HG03095 (cell line): ENCODE measurements around the gene SHOC1.
A peak's percentile ranks its signal among the peaks of the same experiment; 100 is the strongest.
"Not testable (repeated sequence)": the region's sequence is repeated elsewhere in the genome, so short reads cannot be mapped to it uniquely, and the experiment has no call there.

Source experiments
- ATAC-seq: cut with Tn5 transposase; IDR thresholded peaks from one replicate; pipeline ENCODE4 v1.9.1; 2021; ENCODE audit warnings: moderate library complexity; ENCODE audit not compliant: unreplicated experiment

Gene SHOC1

DNA sequence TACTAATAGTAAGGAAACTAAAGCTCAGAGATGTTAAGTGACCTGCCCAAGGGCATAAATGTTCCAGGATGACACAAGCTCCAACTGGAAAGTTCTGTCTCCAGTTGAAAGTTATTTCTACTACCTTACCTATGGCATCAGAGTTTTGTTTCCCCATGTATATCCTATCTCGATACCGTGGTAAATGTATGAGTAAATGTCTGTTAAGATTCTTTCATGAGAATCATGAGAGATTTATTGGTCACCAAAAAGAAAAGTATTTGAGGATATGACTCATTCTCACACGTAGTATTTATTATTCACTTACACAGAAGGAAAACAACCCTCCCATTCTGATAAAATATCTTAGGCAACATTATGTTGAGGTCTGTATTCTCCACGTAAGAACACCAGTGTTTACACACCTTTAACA is 11.1 kb upstream of the SHOC1 start:
- no peak for ATAC-seq

DNA sequence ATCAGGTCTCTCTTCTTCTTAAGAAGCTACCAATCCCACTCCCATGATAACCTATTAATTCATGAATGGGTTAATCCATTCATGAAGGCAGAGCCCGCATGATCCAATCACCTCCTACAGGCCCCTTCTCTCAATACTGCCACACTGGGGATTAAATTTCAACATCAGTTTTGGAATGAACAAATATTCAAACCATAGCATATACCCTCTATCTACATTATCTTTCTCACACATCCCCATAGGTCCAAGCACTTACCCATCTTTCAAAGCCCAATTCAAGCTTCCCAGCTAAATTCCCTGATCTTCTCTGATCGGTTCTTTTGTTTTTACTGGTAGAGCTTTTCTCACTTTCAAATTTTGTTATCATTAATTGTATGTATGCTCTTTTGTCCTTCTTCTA is 10.5 kb upstream of the SHOC1 start:
- no peak for ATAC-seq

DNA sequence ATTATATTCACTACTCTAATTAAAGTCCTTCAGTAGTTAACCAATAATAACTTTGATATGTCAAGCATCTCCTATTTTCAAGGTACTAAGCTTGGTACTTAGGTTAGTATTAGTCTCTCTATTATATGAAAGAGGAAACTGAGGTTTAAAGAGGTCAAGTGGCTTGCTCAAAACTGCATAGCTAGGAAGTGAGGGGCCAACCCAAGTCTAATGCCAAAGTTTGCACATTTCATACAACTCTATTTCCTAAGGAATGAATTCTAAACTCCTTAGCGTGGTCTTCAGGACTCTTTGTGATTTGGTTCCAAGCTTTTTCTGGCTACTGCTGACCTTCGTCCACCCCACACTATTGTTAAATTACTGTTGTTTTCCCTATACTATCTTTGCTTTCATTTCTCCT is 9.9 kb upstream of the SHOC1 start:
- no peak for ATAC-seq

DNA sequence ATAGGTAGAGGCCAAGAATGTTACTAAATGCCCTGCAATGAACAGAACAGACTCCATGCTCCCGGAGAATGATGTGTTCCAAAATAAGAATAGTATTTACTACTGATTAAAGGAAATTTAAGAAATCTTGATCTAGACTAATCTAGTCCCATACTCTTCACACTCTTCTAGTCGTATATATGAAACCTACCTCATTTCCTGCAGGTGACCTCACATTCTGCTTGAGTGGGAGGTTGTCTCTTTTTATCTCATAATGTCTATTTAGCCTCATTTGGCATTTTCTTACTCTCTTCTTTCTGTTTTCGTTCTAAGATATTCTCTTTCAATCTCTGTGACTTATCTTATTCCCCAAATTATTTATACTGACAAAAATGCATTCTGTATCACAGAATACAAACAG is 9.2 kb upstream of the SHOC1 start:
- ATAC-seq, result no peak

DNA sequence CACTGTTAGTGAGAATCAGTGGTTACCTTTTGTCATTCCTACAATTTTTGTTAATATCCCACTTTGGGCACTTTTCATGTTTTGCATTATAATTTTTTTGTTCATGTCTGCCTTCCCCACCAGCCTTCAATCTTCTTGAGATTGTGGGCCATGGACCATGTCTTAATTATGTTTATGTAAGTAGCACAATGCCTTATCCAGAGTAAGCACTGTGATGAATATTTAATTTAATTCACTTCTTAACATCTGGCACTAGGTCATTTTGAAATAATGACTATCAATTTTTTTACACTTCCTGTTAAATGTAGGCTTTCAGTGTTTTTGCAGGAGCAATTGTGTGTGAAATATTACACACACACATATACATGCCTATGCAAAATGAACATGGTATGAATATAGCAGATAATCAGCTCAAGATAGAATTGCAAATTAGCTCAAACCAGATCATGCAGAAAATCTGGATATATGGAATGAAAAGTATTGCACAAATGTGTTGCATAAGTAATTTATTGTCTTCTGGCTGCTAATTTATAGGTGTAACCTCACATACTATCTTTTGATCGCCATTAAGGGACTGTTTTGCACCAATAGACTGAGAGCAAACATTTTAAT is 5.3 kb upstream of the SHOC1 start:
- no peak for ATAC-seq

DNA sequence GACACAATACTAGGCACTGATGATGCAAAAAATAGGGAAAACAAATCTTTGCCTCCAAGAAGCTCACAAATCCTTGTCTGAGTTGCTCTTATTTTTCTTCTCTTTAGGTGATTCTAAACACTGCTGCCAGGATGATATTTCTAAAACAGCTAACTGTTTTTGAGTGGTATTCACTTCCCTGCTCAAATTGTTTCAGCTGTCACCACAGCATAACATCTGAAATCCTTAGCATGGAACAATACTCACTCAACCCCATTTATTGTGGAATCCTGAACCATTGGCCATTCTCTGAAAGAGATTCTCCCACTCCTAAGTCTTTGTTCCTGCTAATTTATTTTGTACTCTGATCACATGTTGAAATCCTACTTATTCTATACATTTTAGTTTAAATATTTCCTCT is 4.8 kb upstream of the SHOC1 start:
- ATAC-seq, result no peak

DNA sequence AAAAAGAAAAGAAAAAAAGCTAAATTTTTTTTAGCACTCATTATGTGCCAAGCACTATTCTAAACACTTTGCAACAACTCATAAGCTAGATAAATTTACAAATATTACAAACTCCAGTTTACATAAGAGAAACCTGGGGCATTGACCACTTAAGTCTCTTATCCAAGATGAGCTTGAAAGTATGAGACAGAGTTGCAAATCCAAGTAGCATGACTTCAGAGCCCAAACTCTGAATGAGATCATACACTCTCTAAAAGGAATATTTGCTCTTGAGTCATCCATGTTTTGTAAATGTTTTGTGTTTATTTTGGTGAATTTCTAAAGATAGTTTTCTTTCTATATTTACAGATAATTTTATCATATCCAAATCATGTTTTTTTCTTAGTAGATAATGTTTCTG is 4.0 kb upstream of the SHOC1 start:
- no peak for ATAC-seq

DNA sequence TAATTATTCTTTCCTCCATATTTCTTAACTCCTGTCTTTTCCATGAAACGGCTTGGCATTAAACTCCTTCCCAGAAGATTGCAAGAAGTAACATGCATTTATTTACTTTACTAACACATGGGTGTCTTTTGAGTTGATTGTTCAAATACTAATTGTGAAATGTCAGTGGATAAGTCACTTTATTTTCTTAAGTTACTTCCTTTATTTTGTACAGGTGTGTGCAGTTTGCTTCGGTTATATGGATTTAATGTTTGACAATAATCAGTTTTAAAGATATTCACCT is 761 bp upstream of the SHOC1 start:
- ATAC-seq, result no peak

DNA sequence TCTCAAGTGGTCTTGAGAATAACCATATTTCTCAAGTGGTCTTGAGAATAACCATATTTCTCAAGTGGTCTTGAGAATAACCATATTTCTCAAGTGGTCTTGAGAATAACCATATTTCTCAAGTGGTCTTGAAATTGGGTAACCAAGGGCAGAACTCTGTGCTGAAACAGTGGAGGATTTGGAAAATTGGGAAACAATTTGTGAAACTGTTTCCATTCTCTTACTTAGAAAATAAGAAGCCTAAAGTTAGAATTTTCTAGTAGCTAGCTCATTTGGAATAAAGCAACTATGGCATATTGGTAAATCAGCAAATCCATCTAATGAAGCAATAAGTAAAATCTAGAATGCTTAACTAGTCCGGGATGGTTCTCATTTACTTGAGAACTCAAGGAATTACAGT is 2.9 kb downstream of the SHOC1 start:
- not testable (repeated sequence) for ATAC-seq

DNA sequence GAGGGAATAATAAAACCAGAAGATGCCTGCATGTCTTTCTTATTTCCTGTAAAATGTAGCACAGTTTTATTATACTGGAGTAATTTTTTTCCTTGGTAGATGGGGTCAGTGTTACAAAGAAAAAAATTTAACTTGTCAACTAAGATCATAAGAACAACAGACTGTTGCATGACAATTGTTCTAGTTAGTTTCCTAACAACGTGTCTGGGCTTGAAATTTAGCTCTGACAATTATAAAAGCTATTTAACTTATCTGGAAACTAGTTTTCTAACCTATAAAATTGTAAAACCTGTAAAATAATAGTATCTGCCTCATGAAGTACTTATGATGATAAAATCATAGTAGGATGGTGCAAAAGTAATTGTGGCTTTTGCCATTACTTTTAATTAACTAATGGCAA is 4.9 kb downstream of the SHOC1 start:
- no peak for ATAC-seq

DNA sequence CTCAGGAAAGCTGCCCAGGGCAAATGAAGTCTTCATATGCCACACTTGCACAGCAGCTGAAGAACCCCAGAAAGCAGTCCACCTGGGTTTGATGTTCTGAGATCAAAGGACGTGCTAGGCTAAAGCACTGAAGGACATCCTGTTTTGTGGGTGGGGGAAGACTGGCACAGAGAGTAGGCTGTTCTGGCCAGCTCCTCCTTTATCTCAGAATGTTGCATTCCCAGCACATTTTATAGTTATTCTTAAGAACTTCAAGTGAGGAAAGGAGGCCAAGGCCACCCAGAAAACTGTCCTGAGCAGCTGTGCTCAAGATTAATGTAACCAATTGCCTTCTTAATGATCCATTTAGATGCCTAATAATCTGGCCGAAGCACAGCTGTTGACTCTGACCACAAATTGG is 10.9 kb downstream of the SHOC1 start:
- ATAC-seq, result no peak

DNA sequence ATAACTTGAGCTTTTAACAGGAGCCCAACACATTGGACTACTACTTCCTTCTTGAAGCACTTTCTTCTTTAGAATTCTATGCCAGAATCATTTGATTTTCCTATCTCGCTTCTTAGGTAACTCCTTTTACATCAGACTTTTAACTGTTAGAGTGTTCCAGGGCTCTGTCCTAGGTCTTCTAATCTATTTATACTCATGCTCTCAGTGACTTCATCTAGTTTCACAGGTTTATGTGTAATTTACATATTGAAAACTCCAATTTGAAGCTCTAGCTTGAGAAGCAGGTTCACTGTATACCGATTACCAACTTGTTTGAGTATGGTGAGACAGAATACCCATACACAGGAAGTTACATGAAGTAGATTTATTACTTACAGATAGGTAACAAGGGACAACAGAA is 11.3 kb downstream of the SHOC1 start:
- no peak for ATAC-seq

DNA sequence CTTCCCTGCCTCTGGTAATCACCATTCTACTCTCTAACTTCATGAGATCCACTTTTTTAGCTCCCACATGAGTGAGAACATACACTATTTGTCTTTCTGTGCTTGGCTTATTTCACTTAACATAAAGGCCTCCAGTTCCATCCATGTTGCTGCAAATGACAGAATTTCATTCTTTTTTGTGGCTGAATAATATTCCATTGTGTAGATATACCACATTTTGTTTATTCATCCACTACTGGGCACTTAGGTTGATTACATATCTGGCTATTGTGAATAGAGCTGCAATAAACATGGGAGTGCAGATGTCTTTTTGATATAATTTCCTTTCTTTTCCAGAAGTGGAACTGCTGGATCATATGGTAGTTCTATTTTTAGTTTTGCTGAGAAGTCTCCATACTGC is 28.7 kb downstream of the SHOC1 start:
- ATAC-seq, result no peak

DNA sequence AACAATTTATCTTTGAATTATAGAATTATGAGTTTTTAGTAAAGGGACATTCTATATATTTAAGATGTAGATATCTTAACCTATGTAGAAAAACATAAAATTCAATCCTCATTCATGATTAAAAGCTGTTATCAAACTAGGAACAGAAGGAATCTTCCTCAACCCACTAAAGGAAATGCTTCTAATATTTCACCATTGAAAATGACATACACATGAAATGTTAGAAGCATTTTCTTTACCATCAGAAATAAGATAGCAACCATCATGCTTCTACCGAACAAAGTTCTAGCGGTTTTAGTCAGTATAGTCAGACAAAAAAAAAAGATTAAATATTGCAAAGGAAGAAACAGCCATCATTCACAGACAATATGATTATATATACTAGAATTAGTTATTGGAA is 32.2 kb downstream of the SHOC1 start:
- ATAC-seq, result no peak

DNA sequence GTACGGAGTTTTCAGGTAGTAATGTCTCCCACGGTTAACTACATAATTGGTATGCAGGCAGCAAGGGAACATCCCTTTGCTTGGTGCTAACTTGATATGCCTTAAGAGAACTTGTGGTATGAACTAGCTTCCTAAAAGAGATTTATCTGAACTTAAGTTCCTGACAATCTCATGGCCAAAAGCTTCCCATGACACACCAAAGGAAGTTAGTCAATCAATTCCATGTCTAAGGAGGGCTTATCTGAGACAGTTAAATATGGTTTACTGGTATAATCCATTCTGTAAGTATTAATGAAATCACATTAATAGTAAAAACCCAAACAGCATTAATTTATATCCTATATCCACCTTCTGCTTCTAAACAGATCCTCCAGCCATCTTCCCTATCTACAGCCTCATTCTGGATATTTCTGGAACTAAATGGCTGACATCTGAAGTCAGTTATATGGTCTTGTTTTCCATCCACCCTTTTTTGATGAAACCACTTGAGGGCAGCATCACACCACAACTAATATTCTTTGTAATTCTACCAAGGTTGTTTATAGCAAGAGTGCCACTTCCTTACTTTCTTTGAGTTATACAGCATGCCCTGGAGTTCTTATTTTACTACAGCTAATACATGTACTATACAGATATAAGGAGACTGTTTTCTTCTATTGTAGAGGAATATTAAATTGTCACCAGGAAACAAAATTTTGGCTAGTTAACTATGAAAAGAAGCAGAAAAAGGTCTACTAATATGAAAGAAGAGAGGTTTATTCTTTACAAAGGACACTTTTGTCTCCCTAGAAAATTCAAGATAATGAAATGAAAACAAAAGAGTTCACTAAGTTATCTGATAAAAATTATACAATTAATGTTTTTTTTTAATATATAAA is 34.7 kb downstream of the SHOC1 start:
- peak; percentile 65 for ATAC-seq

DNA sequence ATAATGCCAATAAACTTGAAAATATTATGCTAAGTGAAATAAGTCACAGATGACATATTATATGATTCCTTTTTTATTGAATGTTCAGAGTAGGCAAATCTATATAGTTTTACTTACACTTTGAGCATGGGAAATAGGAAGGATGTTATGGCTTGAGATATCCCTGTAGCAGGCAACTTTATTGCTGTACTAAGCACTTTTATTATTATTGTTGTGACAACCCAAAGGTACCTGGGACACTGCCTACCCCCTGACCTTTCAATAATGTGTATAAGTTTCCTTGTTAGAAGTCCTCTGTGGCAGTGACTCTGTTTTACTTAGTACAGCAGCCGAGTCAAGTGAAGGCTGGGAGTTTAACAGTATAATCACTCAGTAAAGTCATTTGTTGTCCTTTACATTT is 39.9 kb downstream of the SHOC1 start:
- ATAC-seq, result no peak

DNA sequence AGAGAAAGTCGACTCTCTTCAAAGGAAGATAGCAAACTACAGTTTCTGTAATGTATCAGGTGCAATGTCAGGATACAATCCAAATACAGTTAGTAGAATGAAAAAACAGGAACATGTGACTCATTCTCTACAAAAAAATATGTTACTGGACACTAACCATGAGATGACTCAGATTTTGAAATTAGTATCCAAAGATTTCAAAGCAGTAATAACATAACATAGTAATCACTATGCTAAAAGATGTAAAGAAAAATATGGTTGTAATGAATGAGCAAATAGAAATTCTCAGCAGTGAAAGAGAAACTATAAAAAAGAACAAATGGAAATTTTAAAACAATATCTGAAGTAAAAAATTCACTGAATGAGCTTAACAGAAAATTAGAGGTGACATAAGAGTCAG is 42.3 kb downstream of the SHOC1 start:
- no peak for ATAC-seq
